ENCODE data around the gene ATOSB.

DNA sequence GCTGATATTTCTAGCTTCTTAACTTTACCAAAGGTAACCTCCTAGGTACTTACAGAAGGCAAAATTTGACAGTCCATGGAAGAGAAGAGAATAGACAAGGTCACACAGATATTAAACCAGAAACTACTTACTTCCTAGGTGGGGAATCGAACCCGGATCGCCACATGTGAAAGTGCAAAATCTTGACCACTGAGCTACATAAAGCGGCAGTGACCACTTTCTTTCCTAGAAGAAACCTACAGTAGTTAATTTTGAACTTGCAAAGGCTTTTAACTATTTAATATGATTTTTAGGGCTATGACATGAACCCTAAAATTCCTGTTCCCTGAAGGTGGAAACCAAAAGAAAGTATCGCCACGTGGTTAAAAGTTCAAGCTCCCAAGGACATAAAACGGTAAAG is 20.3 kb upstream of the ATOSB start:
- TF ChIP-seq, protein P1, sequence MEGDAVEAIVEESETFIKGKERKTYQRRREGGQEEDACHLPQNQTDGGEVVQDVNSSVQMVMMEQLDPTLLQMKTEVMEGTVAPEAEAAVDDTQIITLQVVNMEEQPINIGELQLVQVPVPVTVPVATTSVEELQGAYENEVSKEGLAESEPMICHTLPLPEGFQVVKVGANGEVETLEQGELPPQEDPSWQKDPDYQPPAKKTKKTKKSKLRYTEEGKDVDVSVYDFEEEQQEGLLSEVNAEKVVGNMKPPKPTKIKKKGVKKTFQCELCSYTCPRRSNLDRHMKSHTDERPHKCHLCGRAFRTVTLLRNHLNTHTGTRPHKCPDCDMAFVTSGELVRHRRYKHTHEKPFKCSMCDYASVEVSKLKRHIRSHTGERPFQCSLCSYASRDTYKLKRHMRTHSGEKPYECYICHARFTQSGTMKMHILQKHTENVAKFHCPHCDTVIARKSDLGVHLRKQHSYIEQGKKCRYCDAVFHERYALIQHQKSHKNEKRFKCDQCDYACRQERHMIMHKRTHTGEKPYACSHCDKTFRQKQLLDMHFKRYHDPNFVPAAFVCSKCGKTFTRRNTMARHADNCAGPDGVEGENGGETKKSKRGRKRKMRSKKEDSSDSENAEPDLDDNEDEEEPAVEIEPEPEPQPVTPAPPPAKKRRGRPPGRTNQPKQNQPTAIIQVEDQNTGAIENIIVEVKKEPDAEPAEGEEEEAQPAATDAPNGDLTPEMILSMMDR (IDR thresholded peaks at IDR 0.05; ENCODE audit: poor library complexity) = no peak
- TF ChIP-seq EZH2 (IDR thresholded peaks at IDR 0.05; ENCODE audit: borderline replicate concordance) = no peak
- TF ChIP-seq EZH2phosphoT487 (IDR thresholded peaks at IDR 0.05; ENCODE audit: low read depth, severe bottlenecking, unreplicated experiment) = no peak

All from hepatocyte (in vitro differentiated cells).